SU-DHL-6 (cell line): ENCODE data around the gene RIOK1.
"Not testable (repeated sequence)": the region's sequence is repeated elsewhere in the genome, so short reads cannot be mapped to it uniquely, and the experiment has no call there.

Experiments
- H2AFZ ChIP-seq: fragments of 200-600 bp; sonication (generic); 2 replicates; pipeline ENCODE4 v1.6.1; 2014; ENCODE audit warnings: low read depth, mild to moderate bottlenecking, moderate library complexity, mixed read lengths, antibody characterized with exemption, low read length; ENCODE audit not compliant: severe bottlenecking
- H3F3A ChIP-seq: fragments of 200-600 bp; shearing (Covaris generic); 2 replicates; pipeline ENCODE4 v1.6.0; 2016; ENCODE audit warnings: antibody characterized with exemption, mild to moderate bottlenecking; ENCODE audit not compliant: insufficient read depth
- H3K27ac ChIP-seq: fragments of 200-600 bp; sonication (generic); 2 replicates; pipeline ENCODE4 v1.5.1; 2016; ENCODE audit warnings: low read depth, mild to moderate bottlenecking, low read length, moderate library complexity, mixed read lengths
- H3K27me3 ChIP-seq: fragments of 200-600 bp; sonication (generic), shearing (Covaris generic); 2 replicates; pipeline ENCODE4 v1.6.0; 2014; ENCODE audit warnings: mild to moderate bottlenecking, low read length
- H3K36me3 ChIP-seq: fragments of 200-600 bp; sonication (generic); 2 replicates; pipeline ENCODE4 v1.6.1; 2014; ENCODE audit warnings: mild to moderate bottlenecking, low read length, mixed read lengths
- H3K4me2 ChIP-seq: fragments of 300-600, 200-600 bp; shearing (Covaris generic), sonication (generic); 2 replicates; pipeline ENCODE4 v1.6.0; 2014; ENCODE audit warnings: low read length, low read depth, mild to moderate bottlenecking; ENCODE audit not compliant: poor library complexity, severe bottlenecking
- H3K4me3 ChIP-seq: fragments of 200-600 bp; sonication (generic); 2 replicates; pipeline ENCODE4 v1.5.1; 2014; ENCODE audit warnings: antibody characterized with exemption, low read length, mild to moderate bottlenecking, mixed read lengths; ENCODE audit not compliant: insufficient read depth, poor library complexity, severe bottlenecking
- H3K79me2 ChIP-seq: fragments of 200-600 bp; sonication (generic); 2 replicates; pipeline ENCODE4 v1.6.1; 2014; ENCODE audit warnings: mild to moderate bottlenecking, low read length, moderate library complexity; ENCODE audit not compliant: insufficient read depth
- H3K9ac ChIP-seq: fragments of 200-600 bp; sonication (generic); 2 replicates; pipeline ENCODE4 v1.7.0; 2014; ENCODE audit warnings: mild to moderate bottlenecking, low read length
- H3K9me2 ChIP-seq: fragments of 200-600 bp; sonication (generic); replicated peaks from 2 replicates; pipeline ENCODE4 v1.6.1; 2014; ENCODE audit warnings: low read length; ENCODE audit not compliant: insufficient read depth
- H3K9me3 ChIP-seq: fragments of 200-600 bp; sonication (generic); 2 replicates; pipeline ENCODE4 v1.6.1; 2014; ENCODE audit warnings: low read length, mixed read lengths; ENCODE audit not compliant: insufficient read depth
- H4K20me1 ChIP-seq: fragments of 200-600 bp; sonication (generic); 2 replicates; pipeline ENCODE4 v1.6.1; 2014; ENCODE audit warnings: low read depth, mild to moderate bottlenecking, antibody characterized with exemption, low read length, moderate library complexity, mixed read lengths
- CTCF ChIP-seq: fragments of 200-600 bp; sonication (generic); IDR thresholded peaks from one replicate; pipeline ENCODE4 v1.5.1; 2017; ENCODE audit warnings: antibody characterized with exemption, mild to moderate bottlenecking, low read length, moderate library complexity; ENCODE audit not compliant: insufficient read depth, poor library complexity, severe bottlenecking
- EZH2phosphoT487 ChIP-seq: fragments of 200-600 bp; sonication (generic), shearing (Covaris generic); conservative IDR thresholded peaks from 2 replicates; pipeline ENCODE4 v1.6.1; 2018; ENCODE audit warnings: mild to moderate bottlenecking, antibody characterized with exemption, low read length, moderate library complexity, mixed read lengths

The RIOK1 gene

DNA sequence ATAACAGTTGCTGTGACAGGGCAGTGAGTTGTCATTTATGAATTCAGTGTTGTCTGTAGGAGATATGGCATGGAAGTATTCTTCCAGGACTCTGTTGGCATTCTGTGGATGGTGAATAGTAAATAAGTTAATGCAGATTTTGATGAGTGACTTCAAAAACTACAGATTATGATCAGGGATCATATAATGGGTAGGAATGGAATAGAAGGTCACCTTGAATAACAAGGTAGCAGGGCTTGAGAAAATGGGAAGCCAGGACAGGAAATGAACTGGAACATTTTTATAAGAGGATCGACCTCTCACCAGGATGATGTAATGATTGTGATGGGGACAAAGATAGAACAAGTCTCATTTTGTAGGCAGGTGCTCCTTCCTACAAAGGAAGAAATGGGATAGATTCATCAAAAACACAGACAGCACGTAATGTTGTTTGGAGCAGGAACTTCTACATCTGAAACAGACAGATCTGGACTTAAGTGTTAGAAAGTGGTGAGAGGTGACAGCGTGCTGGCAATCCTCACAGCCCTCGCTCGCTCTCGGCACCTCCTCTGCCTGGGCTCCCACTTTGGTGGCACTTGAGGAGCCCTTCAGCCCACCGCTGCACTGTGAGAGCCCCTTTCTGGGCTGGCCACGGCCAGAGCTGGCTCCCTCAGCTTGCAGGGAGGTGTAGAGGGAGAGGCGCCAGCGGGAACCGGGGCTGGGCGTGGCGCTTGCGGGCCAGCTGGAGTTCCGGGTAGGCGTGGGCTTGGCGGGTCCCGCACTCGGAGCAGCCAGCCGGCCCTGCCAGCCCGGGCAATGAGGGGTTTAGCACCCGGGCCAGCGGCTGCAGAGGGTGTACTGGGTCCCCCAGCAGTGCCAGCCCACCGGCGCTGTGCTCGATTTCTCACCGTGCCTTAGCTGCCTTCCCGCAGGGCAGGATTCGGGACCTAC, 45.8 kb upstream of the RIOK1 start:
- Histone ChIP-seq H3K27ac (no peak overlapping the region), H3K27me3 (no peaks in the 10 kb centered on the region), H4K20me1 (no peaks in the 10 kb centered on the region), H3K36me3 (no peaks in the 10 kb centered on the region), H3K4me3 (no peak overlapping the region), H3K4me2 (no peak overlapping the region), H3F3A (no peaks in the 10 kb centered on the region), H2AFZ (no peak overlapping the region), H3K9me2 (no peaks in the 10 kb centered on the region), H3K79me2 (no peaks in the 10 kb centered on the region), H3K9me3 (no peaks in the 10 kb centered on the region), H3K9ac (no peak overlapping the region)
- TF ChIP-seq EZH2phosphoT487 (no peak), CTCF (no peak)

- not testable (repeated sequence) for H4K20me1 ChIP-seq, H3K27me3 ChIP-seq, H3K9me2 ChIP-seq, H3K4me3 ChIP-seq, H3K27ac ChIP-seq, H3K4me2 ChIP-seq, H3K36me3 ChIP-seq, H3F3A ChIP-seq, H3K9me3 ChIP-seq, H3K79me2 ChIP-seq, H3K9ac ChIP-seq, H2AFZ ChIP-seq
Observed at GRCh38 chr6:7344773-7345450, 44.7 kb upstream of the RIOK1 start.

DNA sequence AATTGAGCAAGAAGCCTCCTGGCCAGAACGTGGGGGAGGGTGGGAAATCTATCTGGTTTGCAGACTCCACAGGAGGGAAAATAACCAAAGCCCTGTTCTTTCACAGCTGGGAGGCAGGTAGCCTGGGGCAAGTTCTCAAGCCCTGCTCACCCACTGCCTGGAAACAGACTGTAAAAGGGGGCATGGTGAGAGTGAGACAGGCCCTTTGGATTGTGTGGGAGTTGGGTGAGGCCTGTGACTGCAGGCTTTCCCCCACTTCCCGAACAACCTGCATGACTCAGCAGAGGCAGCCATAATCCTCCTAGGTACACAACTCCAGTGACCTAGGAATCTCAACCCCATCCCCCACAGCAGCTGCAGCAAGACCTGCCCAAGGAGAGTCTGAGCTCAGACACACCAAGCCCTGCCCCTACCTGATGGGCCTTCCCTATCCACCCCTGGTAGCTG, 42.0 kb upstream of the RIOK1 start:
- H3K27ac ChIP-seq, H3K9me3 ChIP-seq, H3K36me3 ChIP-seq, H3K4me3 ChIP-seq, H3K9me2 ChIP-seq, H3K27me3 ChIP-seq, H3K4me2 ChIP-seq, H2AFZ ChIP-seq, H3K9ac ChIP-seq, H4K20me1 ChIP-seq, H3F3A ChIP-seq, H3K79me2 ChIP-seq: not testable (repeated sequence)

- H3K4me2 ChIP-seq, H3K4me3 ChIP-seq, H3K36me3 ChIP-seq, H3K9me2 ChIP-seq, H3K79me2 ChIP-seq, H4K20me1 ChIP-seq, H3K27me3 ChIP-seq, H3K27ac ChIP-seq, H3F3A ChIP-seq, H3K9me3 ChIP-seq, H2AFZ ChIP-seq, H3K9ac ChIP-seq: not testable (repeated sequence)
Observed at GRCh38 chr6:7350591-7350990, 39.0 kb upstream of the RIOK1 start.

GRCh38 chr6:7351916-7352315, 37.7 kb upstream of the RIOK1 start:
- H3K79me2 ChIP-seq, H3K9me2 ChIP-seq, H3K4me3 ChIP-seq, H3K4me2 ChIP-seq, H3K27me3 ChIP-seq, H4K20me1 ChIP-seq, H3K9ac ChIP-seq, H3K9me3 ChIP-seq, H3K36me3 ChIP-seq, H2AFZ ChIP-seq, H3F3A ChIP-seq, H3K27ac ChIP-seq: not testable (repeated sequence)
